ENCODE data around the gene WIPI1.

GRCh38 chr17:68403122-68403521 lies 54.2 kb downstream of the WIPI1 start:
- TF ChIP-seq CTCF (optimal IDR thresholded peaks at IDR 0.05 in 1 of 3, IDR thresholded peaks at IDR 0.05 in 1 of 3, conservative IDR thresholded peaks at IDR 0.05 in 1 of 3; ENCODE audit: extremely low read depth in 1 of 3, insufficient read depth in 2 of 3, low read length in 3 of 3): no peak
- TF ChIP-seq EZH2 (IDR thresholded peaks at IDR 0.05; ENCODE audit: low read length): no peak

All from keratinocyte (primary cell).